ENCODE results near the gene BCL7C. TPM values are rescaled to one million over a fixed set of nuclear protein-coding genes. Genes with fewer than 3 reads are reported as not detected.

BCL7C gene
- polyA plus RNA-seq, 1 donor: 25.6 TPM

- no peak for DNase-seq
- H3K4me1 ChIP-seq (ENCODE audit: control insufficient read depth, insufficient read depth, low read length): peaks cover 29% of the 10 kb centered on the region
- WGBS (ENCODE audit: insufficient coverage, low lambda C conversion rate): no CpG with 5 or more reads among the region's 5 CpGs
Observed at GRCh38 chr16:30843501-30843900, 50.4 kb downstream of the BCL7C start.

GRCh38 chr16:30842971-30843370 lies 50.9 kb downstream of the BCL7C start:
- H3K36me3 ChIP-seq (ENCODE audit: control insufficient read depth, insufficient read depth, low read length): no peaks in the 10 kb centered on the region
- H3K4me3 ChIP-seq (ENCODE audit: low read length): no peak overlapping the region
- H3K27ac ChIP-seq (ENCODE audit: low read length): no peak overlapping the region
- WGBS (ENCODE audit: insufficient coverage, low lambda C conversion rate): no CpG with 5 or more reads among the region's 4 CpGs
- H3K9me3 ChIP-seq (ENCODE audit: control insufficient read depth, low read depth, low read length): no peaks in the 10 kb centered on the region
- peaks cover 35% of the 10 kb centered on the region for H3K4me1 ChIP-seq (ENCODE audit: control insufficient read depth, insufficient read depth, low read length)
- H3K27me3 ChIP-seq (ENCODE audit: control insufficient read depth, insufficient read depth, low read length): no peaks in the 10 kb centered on the region
- no peak for DNase-seq

More at GRCh38 chr16:30843501-30843900, 50.4 kb downstream of the BCL7C start:
- Histone ChIP-seq H3K36me3 (ENCODE audit: control insufficient read depth, insufficient read depth, low read length) (no peaks in the 10 kb centered on the region), H3K27me3 (ENCODE audit: control insufficient read depth, insufficient read depth, low read length) (no peaks in the 10 kb centered on the region), H3K27ac (ENCODE audit: low read length) (no peak overlapping the region), H3K4me3 (ENCODE audit: low read length) (no peak overlapping the region), H3K9me3 (ENCODE audit: control insufficient read depth, low read depth, low read length) (no peaks in the 10 kb centered on the region)

- DNase-seq: no peak
- WGBS (ENCODE audit: insufficient coverage, low lambda C conversion rate): no CpG with 5 or more reads among the region's 9 CpGs
- H3K36me3 ChIP-seq (ENCODE audit: control insufficient read depth, insufficient read depth, low read length): no peaks in the 10 kb centered on the region
- no peak overlapping the region for H3K27ac ChIP-seq (ENCODE audit: low read length)
- H3K4me1 ChIP-seq (ENCODE audit: control insufficient read depth, insufficient read depth, low read length): peaks cover 40% of the 10 kb centered on the region
- H3K9me3 ChIP-seq (ENCODE audit: control insufficient read depth, low read depth, low read length): no peaks in the 10 kb centered on the region
- no peak overlapping the region for H3K4me3 ChIP-seq (ENCODE audit: low read length)
- no peaks in the 10 kb centered on the region for H3K27me3 ChIP-seq (ENCODE audit: control insufficient read depth, insufficient read depth, low read length)
Observed at GRCh38 chr16:30841332-30841731, 52.5 kb downstream of the BCL7C start.

- no peaks in the 10 kb centered on the region for H3K9me3 ChIP-seq (ENCODE audit: control insufficient read depth, low read depth, low read length)
- 100% methylated on average over 2 of the region's 5 CpGs for WGBS (ENCODE audit: insufficient coverage, low lambda C conversion rate)
- peaks cover 40% of the 10 kb centered on the region for H3K4me1 ChIP-seq (ENCODE audit: control insufficient read depth, insufficient read depth, low read length)
- no peak overlapping the region for H3K4me3 ChIP-seq (ENCODE audit: low read length)
- H3K36me3 ChIP-seq (ENCODE audit: control insufficient read depth, insufficient read depth, low read length): no peaks in the 10 kb centered on the region
- DNase-seq: no peak
- H3K27ac ChIP-seq (ENCODE audit: low read length): peak overlapping the region; percentile 85
- H3K27me3 ChIP-seq (ENCODE audit: control insufficient read depth, insufficient read depth, low read length): no peaks in the 10 kb centered on the region
Observed at GRCh38 chr16:30840611-30841010, 53.3 kb downstream of the BCL7C start.

- 14% methylated on average over 1 of the region's 5 CpGs for WGBS (ENCODE audit: insufficient coverage, low lambda C conversion rate)
- H3K36me3 ChIP-seq (ENCODE audit: control insufficient read depth, insufficient read depth, low read length): no peaks in the 10 kb centered on the region
- H3K27me3 ChIP-seq (ENCODE audit: control insufficient read depth, insufficient read depth, low read length): no peaks in the 10 kb centered on the region
- no peaks in the 10 kb centered on the region for H3K9me3 ChIP-seq (ENCODE audit: control insufficient read depth, low read depth, low read length)
- H3K4me1 ChIP-seq (ENCODE audit: control insufficient read depth, insufficient read depth, low read length): peaks cover 32% of the 10 kb centered on the region
- peak overlapping the region; percentile 85 for H3K27ac ChIP-seq (ENCODE audit: low read length)
- peak; percentile 81 to 93 for DNase-seq
- H3K4me3 ChIP-seq (ENCODE audit: low read length): peak overlapping the region; percentile 0
Observed at GRCh38 chr16:30839523-30840227, 54.2 kb downstream of the BCL7C start.

- 40% methylated on average over 1 of the region's 3 CpGs for WGBS (ENCODE audit: insufficient coverage, low lambda C conversion rate)
- no peak for DNase-seq
- no peaks in the 10 kb centered on the region for H3K36me3 ChIP-seq (ENCODE audit: control insufficient read depth, insufficient read depth, low read length)
- peaks cover 4% of the 10 kb centered on the region for H3K9me3 ChIP-seq (ENCODE audit: control insufficient read depth, low read depth, low read length)
- H3K4me1 ChIP-seq (ENCODE audit: control insufficient read depth, insufficient read depth, low read length): peaks cover 32% of the 10 kb centered on the region
- no peaks in the 10 kb centered on the region for H3K27me3 ChIP-seq (ENCODE audit: control insufficient read depth, insufficient read depth, low read length)
- H3K27ac ChIP-seq (ENCODE audit: low read length): peak overlapping the region; percentile 85
- no peak overlapping the region for H3K4me3 ChIP-seq (ENCODE audit: low read length)
Observed at GRCh38 chr16:30838876-30839471, 54.9 kb downstream of the BCL7C start.

- Histone ChIP-seq H3K4me1 (ENCODE audit: control insufficient read depth, insufficient read depth, low read length) (peaks cover 32% of the 10 kb centered on the region), H3K36me3 (ENCODE audit: control insufficient read depth, insufficient read depth, low read length) (no peaks in the 10 kb centered on the region), H3K27me3 (ENCODE audit: control insufficient read depth, insufficient read depth, low read length) (no peaks in the 10 kb centered on the region), H3K27ac (ENCODE audit: low read length) (peak overlapping the region; percentile 85), H3K9me3 (ENCODE audit: control insufficient read depth, low read depth, low read length) (peaks cover 4% of the 10 kb centered on the region), H3K4me3 (ENCODE audit: low read length) (no peak overlapping the region)
- DNase-seq: peak in 1 of 2 donors; percentile 32
- WGBS (ENCODE audit: insufficient coverage, low lambda C conversion rate): no CpG with 5 or more reads among the region's 1 CpG
Observed at GRCh38 chr16:30837904-30838303, 56.0 kb downstream of the BCL7C start.

Other genes starting within 250 kb of the BCL7C start
- 35.0 TPM for gene PRR14, start 243.1 kb downstream of the BCL7C start, polyA plus RNA-seq
- 97.6 TPM for gene FBRS, start 235.6 kb downstream of the BCL7C start, polyA plus RNA-seq
- 36.8 TPM for gene SRCAP, start 194.9 kb downstream of the BCL7C start, polyA plus RNA-seq
- gene PHKG2, start 145.7 kb downstream of the BCL7C start, polyA plus RNA-seq: 38.2 TPM
- gene CFAP119, start 132.0 kb downstream of the BCL7C start, polyA plus RNA-seq: 4.2 TPM
- 84.5 TPM for gene RNF40, start 131.8 kb downstream of the BCL7C start, polyA plus RNA-seq
- gene ZNF629, start 106.9 kb downstream of the BCL7C start, polyA plus RNA-seq: 15.4 TPM
- 4.0 TPM for gene CTF1, start 2.5 kb upstream of the BCL7C start, polyA plus RNA-seq
- gene FBXL19, start 29.5 kb upstream of the BCL7C start, polyA plus RNA-seq: 17.6 TPM
- gene ORAI3, start 55.0 kb upstream of the BCL7C start, polyA plus RNA-seq: 24.5 TPM
- gene SETD1A, start 63.7 kb upstream of the BCL7C start, polyA plus RNA-seq: 12.3 TPM
- 11.7 TPM for gene HSD3B7, start 91.1 kb upstream of the BCL7C start, polyA plus RNA-seq
- 1.9 TPM for gene STX1B, start 116.6 kb upstream of the BCL7C start, polyA plus RNA-seq
- 76.6 TPM for gene STX4, start 139.5 kb upstream of the BCL7C start, polyA plus RNA-seq
- gene ZNF668, start 180.2 kb upstream of the BCL7C start, polyA plus RNA-seq: 5.4 TPM
- gene ZNF646, start 180.3 kb upstream of the BCL7C start, polyA plus RNA-seq: 12.4 TPM
- 1.8 TPM for gene PRSS53, start 194.9 kb upstream of the BCL7C start, polyA plus RNA-seq
- 51.8 TPM for gene VKORC1, start 200.7 kb upstream of the BCL7C start, polyA plus RNA-seq
- 26.5 TPM for gene BCKDK, start 214.3 kb upstream of the BCL7C start, polyA plus RNA-seq
- 57.7 TPM for gene KAT8, start 223.6 kb upstream of the BCL7C start, polyA plus RNA-seq
- 252 TPM for gene PRSS8, start 241.7 kb upstream of the BCL7C start, polyA plus RNA-seq